Measurements from ENCODE around the gene EEFSEC.

EEFSEC gene

DNA sequence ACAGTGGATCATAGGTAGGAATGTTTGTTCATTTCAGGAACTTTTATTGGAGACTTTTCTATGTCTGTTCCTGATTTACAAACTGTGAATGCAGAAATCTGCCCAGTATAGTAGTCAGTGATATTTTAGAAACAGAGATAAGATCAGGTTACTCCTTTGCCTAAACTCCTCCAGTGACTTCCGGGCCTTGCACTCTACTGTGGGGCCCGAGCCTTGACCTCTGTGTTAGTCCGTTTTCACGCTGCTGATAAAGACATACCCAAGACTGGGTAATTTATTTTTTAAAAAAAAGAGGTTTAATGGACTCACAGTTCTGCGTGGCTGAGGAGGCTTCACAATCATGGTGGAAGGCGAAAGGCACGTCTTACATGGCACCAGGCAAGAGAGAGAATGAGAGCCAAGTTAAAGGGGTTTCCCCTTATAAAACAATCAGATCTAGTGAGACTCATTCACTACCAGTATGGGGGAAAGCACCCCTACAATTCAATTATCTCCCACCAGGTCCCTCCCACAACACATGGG lies 186.3 kb downstream of the EEFSEC start:
- no peak for DNase-seq

DNA sequence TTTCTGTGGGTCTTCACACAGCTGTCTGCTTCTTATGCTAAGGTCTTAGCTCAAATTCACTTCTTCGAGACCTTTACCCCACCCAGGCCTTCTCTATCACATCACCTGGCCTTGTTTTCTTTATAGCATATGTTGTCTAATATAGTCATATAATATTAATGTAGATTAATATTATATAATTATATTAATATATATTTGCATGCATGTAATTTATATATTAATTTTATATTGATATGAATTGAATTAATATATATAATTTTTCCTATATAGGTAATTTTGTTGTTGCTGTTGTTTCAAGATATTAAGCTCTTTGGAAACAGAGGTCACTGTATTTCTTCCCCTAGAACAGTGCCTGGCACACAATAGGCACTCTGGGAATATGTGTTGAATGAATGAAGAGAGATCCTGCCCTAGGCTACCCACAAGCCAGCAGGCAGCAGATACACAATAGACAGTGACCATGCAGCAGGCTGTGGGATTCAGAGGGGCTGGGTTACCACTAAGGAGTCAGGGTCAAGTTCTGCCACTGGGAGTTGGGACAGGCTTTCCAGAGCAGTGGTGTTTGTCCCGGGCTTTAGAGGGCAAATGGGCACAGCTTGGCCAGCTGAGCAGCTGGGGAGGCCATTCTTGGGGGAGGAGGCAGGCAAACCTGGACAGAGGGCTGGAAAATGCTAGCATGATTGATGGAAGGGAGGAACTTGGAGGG lies 187.1 kb downstream of the EEFSEC start:
- no peak for DNase-seq

DNA sequence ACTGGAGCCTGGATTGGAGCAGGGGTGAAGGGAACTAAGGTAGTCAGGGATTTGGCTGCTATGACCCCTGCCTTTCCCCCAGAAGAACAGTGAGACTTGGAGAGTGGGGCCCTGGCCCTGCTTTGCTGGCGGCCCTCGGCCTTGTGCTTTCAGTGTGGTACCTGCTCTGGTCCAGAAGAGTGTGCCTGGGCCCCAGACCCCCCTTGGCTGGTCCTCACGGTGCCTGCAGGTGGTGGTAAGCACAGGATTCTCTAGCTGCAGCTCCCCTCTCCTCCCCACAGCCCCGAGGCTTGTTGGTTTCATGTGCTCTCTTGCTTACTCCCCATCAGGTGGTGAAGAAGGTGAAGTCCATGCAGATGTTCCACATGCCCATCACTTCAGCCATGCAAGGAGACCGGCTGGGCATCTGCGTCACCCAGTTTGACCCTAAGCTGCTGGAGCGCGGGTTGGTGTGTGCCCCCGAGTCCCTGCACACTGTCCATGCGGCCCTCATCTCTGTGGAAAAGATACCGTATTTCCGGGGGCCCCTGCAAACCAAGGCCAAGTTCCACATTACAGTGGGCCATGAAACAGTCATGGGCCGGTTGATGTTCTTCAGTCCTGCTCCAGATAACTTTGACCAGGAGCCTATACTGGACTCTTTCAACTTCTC lies 187.7 kb downstream of the EEFSEC start:
- DNase-seq, result no peak

DNA sequence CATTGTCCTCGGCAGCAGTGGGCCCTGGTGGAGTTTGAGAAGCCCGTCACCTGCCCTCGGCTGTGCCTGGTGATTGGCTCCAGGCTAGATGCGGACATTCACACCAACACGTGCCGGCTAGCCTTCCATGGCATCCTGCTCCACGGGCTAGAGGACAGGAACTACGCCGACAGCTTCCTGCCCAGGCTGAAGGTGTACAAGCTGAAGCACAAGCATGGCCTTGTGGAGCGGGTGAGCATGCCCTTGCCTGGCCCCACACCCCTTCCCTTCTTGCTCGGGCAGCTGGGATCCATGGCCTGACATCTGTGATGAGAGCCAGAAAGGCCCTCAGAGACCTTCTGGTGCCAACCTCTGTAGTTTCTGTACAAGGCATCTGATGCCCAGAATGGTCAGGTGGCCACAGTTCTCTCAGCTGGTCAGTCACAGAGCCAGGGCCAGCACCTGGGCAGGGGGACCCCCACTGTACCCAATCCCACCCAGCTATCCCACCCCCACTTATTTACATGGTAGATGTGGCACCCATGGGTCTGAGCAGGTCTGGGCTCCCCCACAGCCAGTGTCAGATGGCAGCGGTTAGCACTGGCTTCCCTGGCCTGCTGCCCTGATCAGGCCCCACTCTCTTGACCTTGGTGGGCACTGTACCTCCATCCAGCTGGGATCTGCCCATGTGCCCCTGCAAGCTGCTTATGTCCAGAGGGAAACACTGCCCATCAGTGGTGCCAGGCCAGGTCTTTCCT lies 188.5 kb downstream of the EEFSEC start:
- DNase-seq, result no peak

DNA sequence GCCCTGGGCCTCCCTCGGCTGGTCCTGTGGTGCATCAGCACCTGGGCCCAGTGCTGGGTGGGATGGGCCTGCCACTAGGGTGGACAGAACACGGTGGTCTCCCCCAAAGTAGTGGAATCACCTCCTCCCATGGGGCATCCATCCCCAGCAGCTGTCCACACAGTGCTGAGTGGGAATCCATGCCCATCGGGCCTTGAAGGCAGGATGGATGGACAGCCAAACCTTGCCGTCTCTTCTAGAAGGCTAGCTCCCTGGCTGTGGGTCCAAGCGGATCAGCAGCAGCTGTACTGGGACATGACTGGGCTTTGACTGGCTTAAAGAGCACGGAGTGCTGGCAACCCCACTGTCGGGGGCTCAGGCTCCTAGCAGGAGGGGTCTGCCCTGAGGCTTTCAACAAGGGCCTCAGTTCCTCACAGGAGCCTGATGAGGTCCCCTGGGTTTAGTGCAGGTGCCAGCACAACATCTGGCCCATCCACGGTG lies 189.5 kb downstream of the EEFSEC start:
- no peak for DNase-seq

DNA sequence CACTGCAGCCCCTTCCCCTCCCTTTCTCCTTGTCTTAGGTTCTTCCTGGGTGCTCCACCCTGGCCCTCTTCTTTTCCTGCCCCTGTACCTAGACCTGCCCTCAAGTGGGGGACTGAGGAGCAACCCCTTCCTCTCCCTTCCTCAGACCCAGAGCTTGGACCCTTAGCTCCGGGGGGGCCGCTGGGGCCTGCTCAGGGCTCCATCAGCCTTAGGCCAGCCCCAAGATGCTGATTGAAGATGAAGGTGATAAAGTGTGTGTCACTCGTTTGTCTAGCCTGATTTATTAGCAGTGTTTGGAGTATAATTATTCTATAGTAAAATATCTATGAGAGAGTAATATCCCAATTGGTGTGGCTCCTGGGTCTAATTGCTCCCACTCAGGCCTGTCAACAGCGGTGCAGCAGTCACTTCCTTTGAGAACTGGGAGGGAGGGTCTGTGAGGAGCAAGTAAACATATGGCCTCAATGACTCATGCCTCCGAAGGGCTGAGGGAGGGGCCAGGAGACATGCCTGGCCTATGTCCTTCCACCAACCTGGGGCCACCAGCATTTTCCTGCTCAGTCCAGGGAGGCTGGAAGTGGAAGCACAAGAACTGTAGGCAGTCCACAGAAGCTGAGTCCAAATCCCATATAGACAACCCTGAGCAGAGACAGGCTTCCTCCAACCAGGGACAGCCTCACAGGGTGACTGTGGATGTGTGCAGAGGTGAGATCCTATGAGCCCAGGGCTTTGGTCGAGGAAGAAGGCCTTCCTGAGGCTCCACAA lies 190.2 kb downstream of the EEFSEC start:
- DNase-seq, result no peak

DNA sequence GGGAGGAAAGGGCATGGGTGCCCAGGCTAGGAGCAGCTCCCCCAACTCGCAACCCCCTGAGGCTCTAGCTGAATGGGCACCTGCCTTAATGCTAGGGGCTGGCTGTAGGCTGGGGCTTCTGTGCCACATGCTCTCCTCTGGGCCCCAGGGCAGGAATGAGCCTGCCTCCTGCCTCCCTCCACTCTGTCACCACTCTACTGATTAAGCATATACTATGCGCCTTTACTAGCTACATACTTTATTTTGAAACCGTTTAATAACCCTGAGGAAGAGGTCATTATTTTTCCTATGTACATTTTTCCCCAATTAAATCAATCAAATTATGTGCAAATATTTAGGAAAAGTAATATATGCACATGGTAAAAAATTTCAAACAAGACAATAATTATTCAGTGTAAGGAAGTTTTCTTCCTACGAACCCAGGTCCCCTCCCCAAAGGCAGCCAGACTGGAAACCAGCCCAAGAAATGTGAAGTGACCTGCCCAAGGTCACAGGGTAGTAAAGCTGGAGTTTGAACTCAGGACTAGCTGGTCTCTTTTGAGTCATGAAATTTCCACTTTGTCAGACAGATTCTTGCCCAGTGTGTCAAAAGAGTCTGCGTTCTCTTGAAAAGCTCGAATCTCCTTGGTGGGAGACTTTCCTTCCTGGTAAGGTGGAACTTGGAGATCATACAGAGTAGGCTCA lies 190.9 kb downstream of the EEFSEC start:
- no peak for DNase-seq

DNA sequence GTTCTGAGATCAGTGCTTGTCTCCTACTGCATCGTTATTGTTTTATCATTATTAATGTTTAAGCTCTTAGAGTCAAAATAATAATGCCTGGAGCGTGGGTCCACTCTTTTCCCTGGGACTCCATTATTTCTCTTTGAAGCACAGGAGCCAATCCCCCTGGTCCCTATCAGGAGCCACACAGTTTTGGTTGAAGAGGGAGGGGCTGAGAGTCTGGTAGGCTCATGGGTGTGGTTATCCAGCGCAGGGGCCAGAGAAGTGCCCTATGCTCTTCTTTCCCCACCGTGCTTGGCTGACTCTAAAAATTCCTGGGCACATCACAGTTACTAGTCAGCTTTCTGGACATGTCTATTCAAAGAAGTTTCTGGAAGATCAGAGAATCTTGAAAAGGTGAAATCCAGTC lies 191.9 kb downstream of the EEFSEC start:
- no peak for DNase-seq

DNA sequence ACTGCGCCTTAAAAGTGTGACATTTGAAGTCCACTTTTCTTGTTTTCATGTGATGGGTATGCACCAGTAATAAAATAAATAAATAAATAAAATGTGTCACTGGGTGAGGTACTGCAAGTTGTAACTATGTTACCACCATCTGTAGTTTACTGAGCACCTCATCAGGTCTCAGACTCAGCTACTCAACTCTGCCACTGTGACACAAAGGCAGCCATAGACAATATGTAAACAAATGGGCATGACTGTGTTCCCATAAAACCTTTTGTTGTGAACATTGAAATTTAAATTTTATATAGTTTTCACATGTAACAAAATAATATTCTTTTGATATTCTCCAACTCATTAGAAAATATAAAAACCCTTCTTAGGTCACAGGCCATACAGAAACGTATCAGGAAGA lies 193.3 kb downstream of the EEFSEC start:
- DNase-seq, result no peak

DNA sequence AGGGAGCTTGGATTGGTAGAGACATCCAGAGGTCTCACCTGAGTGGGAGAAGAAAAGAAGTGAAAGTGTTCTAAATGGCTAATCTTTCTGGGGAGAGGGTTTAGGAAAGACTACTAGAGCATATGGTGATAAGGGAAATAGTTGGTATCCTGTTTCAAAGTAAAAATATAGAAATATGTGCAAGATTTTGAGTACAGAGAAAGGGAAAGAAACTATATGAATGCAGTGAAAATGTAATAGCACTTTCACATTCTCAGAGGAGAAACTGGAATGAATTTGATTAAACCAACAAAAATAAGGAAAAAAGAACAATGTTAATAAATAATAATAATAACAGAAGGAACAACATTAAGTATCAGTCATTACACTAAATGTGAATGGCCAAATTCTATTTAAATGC lies 194.0 kb downstream of the EEFSEC start:
- no peak for DNase-seq

DNA sequence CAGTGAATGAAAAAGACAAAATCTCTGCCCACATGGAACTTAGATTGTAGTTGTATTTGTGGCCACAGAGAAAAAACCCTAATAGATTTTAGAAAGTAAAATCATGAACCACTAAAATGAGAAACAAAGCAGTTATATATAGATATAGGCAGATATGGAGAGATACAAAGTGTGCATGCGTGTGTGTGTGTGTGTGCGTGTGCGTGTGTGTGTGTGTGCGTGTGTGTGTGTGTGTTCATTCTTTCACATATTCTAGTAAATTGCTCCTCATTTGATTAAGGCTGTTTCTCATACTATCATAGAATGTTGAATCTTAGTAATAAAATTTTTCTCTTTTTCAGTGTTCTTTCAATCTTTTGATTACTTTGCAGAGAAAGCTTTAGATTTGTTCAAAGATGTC lies 194.8 kb downstream of the EEFSEC start:
- DNase-seq, result no peak

DNA sequence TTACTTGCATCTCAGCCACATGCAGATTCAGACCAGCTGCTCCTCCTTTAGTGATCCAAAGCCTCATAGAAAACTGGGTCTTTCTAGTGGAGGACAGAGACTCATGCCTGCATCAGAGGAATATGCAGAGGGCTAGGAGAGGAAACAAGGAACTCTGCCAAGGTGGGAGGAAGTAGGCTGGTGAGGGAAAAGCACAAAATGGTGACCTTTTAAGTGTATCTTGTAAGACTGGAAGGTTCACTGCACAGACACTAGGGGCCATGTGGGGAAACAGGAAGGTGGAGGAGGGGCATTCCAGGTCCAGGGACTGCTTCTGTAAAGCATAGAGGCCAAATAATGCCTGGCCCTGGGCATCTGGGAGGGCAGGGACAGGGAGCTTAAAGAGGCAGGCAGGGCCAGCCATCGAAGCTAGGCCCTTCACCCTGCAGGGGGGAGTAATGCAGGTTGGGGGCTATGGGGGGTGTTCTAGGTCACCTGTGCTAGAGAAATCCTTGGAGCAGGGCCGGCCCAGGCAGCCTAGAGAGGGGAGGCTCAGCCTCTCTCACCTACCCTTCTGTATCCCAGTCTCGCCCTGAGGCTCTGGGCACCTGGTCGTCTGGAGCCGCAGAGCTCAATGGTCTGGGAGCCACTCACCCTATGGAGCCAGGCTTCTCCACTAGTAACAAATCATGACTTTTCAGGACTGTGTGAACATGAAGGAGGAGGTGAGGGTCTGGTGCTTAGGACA lies 195.7 kb downstream of the EEFSEC start:
- no peak for DNase-seq

DNA sequence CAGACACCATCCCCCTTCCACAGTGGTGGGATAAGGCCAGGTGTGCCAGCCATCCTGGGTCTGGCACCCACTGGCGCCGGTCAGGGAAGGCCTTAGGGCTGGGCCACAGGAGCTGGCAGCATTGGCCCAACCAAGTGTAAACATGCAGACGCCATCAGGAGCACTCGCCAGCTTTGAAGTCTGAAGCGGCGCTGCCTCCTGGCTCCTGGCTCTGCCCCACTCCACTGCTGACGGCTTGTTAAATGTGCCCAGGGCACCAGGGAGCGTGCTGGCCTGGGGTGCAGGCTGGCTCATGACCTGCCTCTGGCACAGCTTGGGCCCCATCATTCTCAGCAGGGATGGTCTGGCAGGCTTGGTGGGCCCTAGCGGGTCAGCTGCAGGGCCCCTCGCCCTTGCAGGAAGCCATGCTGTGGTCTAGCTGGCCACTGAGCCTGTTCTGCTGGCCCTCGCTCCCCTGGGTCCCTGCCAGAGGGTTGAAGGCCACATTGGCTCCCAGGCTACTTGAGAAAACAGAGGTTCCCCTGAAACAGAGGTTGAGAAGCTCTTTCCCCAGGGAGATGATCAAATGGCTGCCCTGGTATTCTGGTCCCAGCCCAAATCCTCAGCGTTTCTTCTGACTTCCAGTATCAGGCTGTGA lies 196.8 kb downstream of the EEFSEC start:
- DNase-seq, result no peak

DNA sequence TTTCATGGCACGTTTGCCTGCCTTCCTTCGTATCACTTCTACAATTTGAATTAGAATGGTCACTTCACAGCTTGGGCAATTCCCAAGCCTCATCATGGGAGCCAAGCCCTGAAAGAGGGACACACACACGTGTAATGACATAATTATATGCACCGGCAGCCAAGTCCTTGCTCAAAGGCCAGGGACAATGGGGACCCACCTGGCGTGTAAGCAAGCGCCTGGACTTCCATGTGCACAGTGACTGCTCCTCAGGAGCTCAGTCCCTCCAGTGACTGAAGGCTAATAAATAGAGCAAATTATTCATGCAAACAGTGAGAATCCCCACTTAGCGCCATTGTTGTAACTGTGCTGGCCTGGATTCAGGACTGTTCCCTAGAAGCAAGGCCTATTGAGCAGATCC lies 198.3 kb downstream of the EEFSEC start:
- no peak for DNase-seq

DNA sequence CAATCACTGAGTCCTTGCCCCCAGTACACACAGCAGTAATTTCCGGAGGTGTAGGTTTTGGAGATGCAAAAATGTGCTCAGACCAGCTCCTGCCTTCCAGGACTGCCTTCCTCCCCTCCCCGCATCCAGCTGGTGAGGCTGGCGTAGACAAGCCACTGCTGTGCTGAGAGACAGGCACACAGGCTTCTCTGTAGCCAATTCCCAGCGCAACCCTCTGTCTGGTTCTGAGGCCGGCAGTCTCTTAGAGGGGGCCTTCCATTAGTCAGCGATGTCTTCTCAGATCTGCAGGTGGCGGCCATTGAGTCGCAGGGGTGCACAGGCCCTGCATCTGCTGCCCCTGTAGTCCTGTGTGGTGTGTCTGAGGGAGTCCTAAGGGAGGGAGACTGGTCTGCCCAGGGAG lies 199.0 kb downstream of the EEFSEC start:
- no peak for DNase-seq

DNA sequence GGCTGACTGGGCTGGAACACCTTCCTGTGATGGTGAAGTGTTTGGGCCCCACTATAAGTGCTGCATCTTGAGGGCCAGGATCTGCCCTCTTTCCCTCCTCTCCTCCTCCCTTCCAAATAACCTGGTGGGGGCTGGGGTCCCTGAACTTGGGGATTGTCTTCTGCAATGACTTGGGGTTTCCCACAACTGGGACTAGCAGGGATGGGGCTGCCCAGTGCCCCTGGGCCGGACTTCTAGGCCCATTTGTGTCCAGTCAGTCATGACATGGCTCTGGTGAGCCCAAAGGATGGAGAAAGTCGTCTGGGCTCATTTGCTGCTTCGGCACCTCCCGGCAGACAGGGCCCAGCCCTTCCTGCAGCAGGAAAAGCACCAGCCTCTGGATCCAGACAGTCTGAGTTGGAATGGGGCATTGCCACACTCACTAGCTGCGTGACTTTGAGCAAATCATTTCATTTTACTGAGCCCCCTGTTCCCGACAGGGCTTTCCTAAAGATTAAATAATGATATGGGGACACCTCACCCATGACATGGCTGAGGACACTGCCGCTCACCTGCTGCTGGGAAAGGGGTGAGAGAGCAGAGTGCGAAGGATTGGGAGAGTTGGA lies 200.2 kb downstream of the EEFSEC start:
- no peak for DNase-seq

DNA sequence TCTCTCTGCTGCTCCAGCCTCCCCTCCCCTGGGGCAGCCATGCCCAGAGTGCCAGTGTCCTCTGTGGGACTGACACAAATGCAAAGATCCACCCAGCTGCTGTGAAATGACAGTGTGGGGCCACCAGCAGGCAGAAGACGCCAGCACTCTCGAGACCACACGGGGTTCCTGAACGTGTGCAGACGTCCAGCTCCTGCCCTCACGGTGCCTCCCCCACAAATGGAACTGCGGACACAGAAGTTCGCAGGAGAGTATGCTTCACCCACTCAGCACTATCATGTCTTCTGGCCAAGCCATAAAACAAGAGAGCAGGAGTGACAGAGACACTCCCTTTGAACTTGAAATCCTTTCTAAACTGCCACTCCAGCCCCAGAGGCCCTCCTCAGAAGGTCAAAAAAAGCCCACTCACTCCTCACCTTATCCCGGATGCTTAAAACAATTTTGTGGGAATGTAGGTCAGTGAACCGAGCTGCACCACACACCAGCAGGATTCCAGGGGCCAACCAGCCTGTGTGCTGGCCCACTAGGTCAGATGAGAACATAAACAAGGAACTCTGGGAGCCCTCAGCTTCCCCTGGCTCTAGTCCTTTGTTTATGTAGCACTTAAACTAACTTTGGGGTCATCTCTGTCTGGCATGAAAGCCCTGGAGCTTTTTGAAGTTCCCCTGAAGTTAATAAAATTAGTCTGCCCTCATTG lies 200.9 kb downstream of the EEFSEC start:
- no peak for DNase-seq

DNA sequence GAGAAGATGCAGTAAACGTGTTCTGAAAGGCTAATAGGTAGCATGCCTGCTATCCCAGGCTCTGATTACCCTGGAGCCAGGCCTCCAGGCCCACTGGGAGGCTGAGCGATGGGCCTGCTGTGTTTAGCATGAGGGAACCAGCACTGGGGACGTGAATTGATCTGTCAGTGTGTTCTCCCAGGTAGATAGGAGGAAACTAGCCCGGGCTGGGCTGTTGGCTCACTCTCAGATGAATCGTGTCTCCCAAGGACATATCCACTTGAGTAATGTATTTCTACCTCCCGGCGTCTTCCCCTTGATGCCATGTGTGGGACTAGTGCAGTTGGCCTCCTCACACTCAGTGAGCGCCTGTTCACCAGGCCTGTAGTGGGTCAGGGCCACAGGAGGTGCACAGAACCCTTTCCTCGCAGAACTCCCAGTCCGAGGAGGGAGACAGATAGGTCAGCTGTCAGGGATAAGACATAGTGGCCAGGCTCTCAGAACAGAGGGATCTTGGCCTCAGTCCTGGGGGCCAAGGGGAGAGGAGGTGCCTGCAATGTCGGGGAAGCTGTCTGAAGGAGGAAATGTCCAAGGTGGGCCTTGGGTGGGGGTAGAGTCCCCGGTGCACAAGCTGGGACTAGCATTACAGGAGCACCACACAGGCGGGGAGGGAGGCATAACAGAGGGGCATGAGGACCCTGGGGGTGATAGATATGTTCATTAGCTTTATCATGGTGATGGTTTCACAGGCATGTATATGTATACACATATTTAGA lies 201.7 kb downstream of the EEFSEC start:
- no peak for DNase-seq

DNA sequence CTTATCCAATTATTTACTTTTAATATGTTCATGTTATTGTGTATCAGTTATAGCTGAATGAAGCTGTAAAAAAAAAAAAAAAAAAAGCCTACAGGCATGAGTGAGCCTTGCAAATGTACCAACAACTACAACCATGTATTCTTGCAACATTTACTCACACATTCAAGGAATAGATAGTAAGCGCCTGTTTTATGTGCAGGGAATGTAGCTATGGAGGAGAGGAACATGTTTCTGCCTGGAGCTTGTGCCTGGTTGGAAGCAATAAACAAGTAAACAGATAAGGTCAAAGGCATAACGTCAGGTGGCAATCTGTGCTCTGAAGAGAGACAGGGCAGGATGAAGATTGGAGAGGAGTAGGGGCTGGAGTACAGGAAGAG lies 202.2 kb downstream of the EEFSEC start:
- DNase-seq, result no peak

All from activated CD4-positive, alpha-beta T cell treated with anti-CD3 and anti-CD28 coated beads, Interleukin-10, Interleukin-2, amounts not matched to agents 100 ng/mL and 50 ng/mL, durations not matched to agents 16 hours and 8 hours (primary cell).